Lung (tissue), 12 donors: ENCODE results near the gene RAP1GAP2. TPM values are rescaled to one million over a fixed set of nuclear protein-coding genes. Genes with fewer than 3 reads are reported as not detected.

Source experiments
- ATAC-seq: fragments of 200-7000 bp; cut with Tn5 transposase; one replicate; pipeline ENCODE4 v1.9.1; 2020; ENCODE audit warnings: moderate number of reproducible peaks; ENCODE audit not compliant: insufficient read depth, low FRiP score
- DNase-seq, 3 donors: peaks; one replicate each; pipeline ENCODE4 v3.0.0-alpha.2; 2013 to 2017
- H3K27ac ChIP-seq, 2 donors: one replicate each; pipeline ENCODE4 v1.5.1; 2013; ENCODE audit warnings: mild to moderate bottlenecking in 2 of 2, moderate library complexity in 2 of 2, control low read depth in 1 of 2, inconsistent platforms in 1 of 2, low read depth in 1 of 2, low read length in 1 of 2
- H3K27me3 ChIP-seq, 3 donors: one replicate each; pipeline ENCODE4 v1.5.1; 2013; ENCODE audit warnings: low read length in 2 of 3; ENCODE audit not compliant: control insufficient read depth in 3 of 3, insufficient read depth in 3 of 3
- H3K36me3 ChIP-seq, 4 donors: one replicate each; pipeline ENCODE4 v1.5.1; 2013; ENCODE audit warnings: low read length in 4 of 4, mild to moderate bottlenecking in 1 of 4, moderate library complexity in 1 of 4; ENCODE audit not compliant: control insufficient read depth in 4 of 4, insufficient read depth in 4 of 4
- H3K4me1 ChIP-seq, 5 donors: one replicate each; pipeline ENCODE4 v1.5.1; 2013; ENCODE audit warnings: low read length in 5 of 5, mild to moderate bottlenecking in 2 of 5, moderate library complexity in 1 of 5; ENCODE audit not compliant: control insufficient read depth in 5 of 5, insufficient read depth in 5 of 5
- H3K4me3 ChIP-seq: one replicate; pipeline ENCODE4 v1.5.1; 2013; ENCODE audit warnings: mild to moderate bottlenecking, control low read depth, moderate library complexity
- H3K9ac ChIP-seq, 2 donors: one replicate each; pipeline ENCODE4 v1.5.1; 2013; ENCODE audit warnings: low read length in 2 of 2, control low read depth in 1 of 2; ENCODE audit not compliant: insufficient read depth in 1 of 2
- H3K9me3 ChIP-seq, 4 donors: one replicate each; pipeline ENCODE4 v1.5.1; 2013; ENCODE audit warnings: low read length in 3 of 4, mild to moderate bottlenecking in 1 of 4, moderate library complexity in 1 of 4; ENCODE audit not compliant: control insufficient read depth in 4 of 4, insufficient read depth in 3 of 4
- CTCF ChIP-seq: IDR thresholded peaks from 2 replicates; pipeline ENCODE4 v1.5.1; 2012; ENCODE audit warnings: mild to moderate bottlenecking; ENCODE audit errors: control extremely low read depth, extremely low read depth
- WGBS, 2 donors: extraction: QIAGEN DNeasy Blood & Tissue Kit; methylation state at CpG; one replicate each; pipeline ENCODE4 v1.1.7; 2013; 5-methylcytosine and 5-hydroxymethylcytosine counted together
- polyA plus RNA-seq, 2 donors: library from polyadenylated mRNA; stranded (reverse); fragments of 200-250 nt; gene quantifications; one replicate each; pipeline ENCODE4 v1.2.1, GENCODE V29; 2013
- total RNA-seq, 2 donors: library from RNA; depleted of rRNA in 1 of 2; stranded (reverse); fragments of >200 nt in 1 of 2; gene quantifications; one replicate each; pipeline ENCODE4 v1.2.1, GENCODE V29; 2014 to 2021
- donor health status: control.
- donor health status: control.
- donor health status: Bipolar disorder and iron deficiency.
- donor health status: healthy.
- donor health status: DM: yes; HTN: yes; CAD: no.

Gene RAP1GAP2
- total and polyA plus RNA-seq, 4 donors = 5.3 to 16.7 (median 6.0) TPM

- TF ChIP-seq CTCF = no peak
- H3K27me3 ChIP-seq = peaks cover 18 to 25% (median 23%) of the 10 kb centered on the region in 3 donors
- no peaks in the 10 kb centered on the region for H3K36me3 ChIP-seq
- H3K4me1 ChIP-seq = no peaks in the 10 kb centered on the region
- H3K27ac ChIP-seq = no peak overlapping the region
- ATAC-seq (no peak), DNase-seq (peak; percentile 3 to 27 (median 15))
- 1 to 2% methylated on average over 60 to 77 of the region's 80 CpGs for WGBS, 2 donors
- no peak overlapping the region for H3K9ac ChIP-seq
- no peak overlapping the region for H3K4me3 ChIP-seq
- H3K9me3 ChIP-seq = peaks cover 0 to 7% (median 0%) of the 10 kb centered on the region in 4 donors
Observed at GRCh38 chr17:2776589-2777241, 19.5 kb upstream of the RAP1GAP2 start.

- no peak overlapping the region for H3K27ac ChIP-seq
- peaks cover 18 to 24% (median 23%) of the 10 kb centered on the region in 3 donors for H3K27me3 ChIP-seq
- H3K36me3 ChIP-seq = no peaks in the 10 kb centered on the region
- no peak for ATAC-seq
- no peak overlapping the region for H3K9ac ChIP-seq
- DNase-seq = no peak
- H3K9me3 ChIP-seq = peaks cover 0 to 7% (median 0%) of the 10 kb centered on the region in 4 donors
- 31 to 37% methylated on average over 11 of the region's 11 CpGs for WGBS, 2 donors
- H3K4me1 ChIP-seq = no peaks in the 10 kb centered on the region
- no peak overlapping the region for H3K4me3 ChIP-seq
- TF ChIP-seq CTCF = no peak
Observed at GRCh38 chr17:2777242-2777867, 18.9 kb upstream of the RAP1GAP2 start.

- H3K36me3 ChIP-seq = no peaks in the 10 kb centered on the region
- ATAC-seq (no peak), DNase-seq (no peak)
- no peak for TF ChIP-seq CTCF
- no peak overlapping the region for H3K9ac ChIP-seq
- no peaks in the 10 kb centered on the region for H3K4me1 ChIP-seq
- peaks cover 14 to 20% (median 17%) of the 10 kb centered on the region in 3 donors for H3K27me3 ChIP-seq
- H3K9me3 ChIP-seq = peaks cover 0 to 4% (median 0%) of the 10 kb centered on the region in 4 donors
- H3K27ac ChIP-seq = no peak overlapping the region
- H3K4me3 ChIP-seq = no peak overlapping the region
- WGBS, 2 donors = 59 to 79% methylated on average over 6 of the region's 6 CpGs
Observed at GRCh38 chr17:2778489-2778888, 17.7 kb upstream of the RAP1GAP2 start.
